ENCODE data around the gene GRIN1.

Gene GRIN1

GRCh38 chr9:137216188-137216965 lies 77.4 kb downstream of the GRIN1 start:
- Histone ChIP-seq H3K9ac (ENCODE audit: low read depth, low read length) (no peak overlapping the region), H3K4me1 (ENCODE audit: insufficient read depth, low read length) (no peaks in the 10 kb centered on the region; the same call in 1 of the 2 replicates), H3K9me3 (ENCODE audit: control insufficient read depth, insufficient read depth, low read length) (no peaks in the 10 kb centered on the region), H3K36me3 (ENCODE audit: insufficient read depth, low read length) (no peaks in the 10 kb centered on the region)

- Histone ChIP-seq H3K9ac (ENCODE audit: low read depth, low read length) (peak overlapping the region; percentile 28; the same call in 1 of the 2 replicates), H3K9me3 (ENCODE audit: control insufficient read depth, insufficient read depth, low read length) (no peaks in the 10 kb centered on the region), H3K4me1 (ENCODE audit: insufficient read depth, low read length) (no peaks in the 10 kb centered on the region; the same call in 1 of the 2 replicates), H3K36me3 (ENCODE audit: insufficient read depth, low read length) (no peaks in the 10 kb centered on the region)
These were observed 78.6 kb downstream of the GRIN1 start for GRCh38 chr9:137217276-137218211.

GRCh38 chr9:137218212-137218753 lies 79.3 kb downstream of the GRIN1 start:
- Histone ChIP-seq H3K36me3 (ENCODE audit: insufficient read depth, low read length) (no peaks in the 10 kb centered on the region), H3K9me3 (ENCODE audit: control insufficient read depth, insufficient read depth, low read length) (no peaks in the 10 kb centered on the region), H3K9ac (ENCODE audit: low read depth, low read length) (no peak overlapping the region), H3K4me1 (ENCODE audit: insufficient read depth, low read length) (no peaks in the 10 kb centered on the region; the same call in 1 of the 2 replicates)
